WERI-Rb-1 (cell line): ENCODE results near the gene TEC.

Experiments used
- DNase-seq: peaks from one replicate; pipeline ENCODE4 v3.0.0-alpha.2; 2020
- H3K27ac ChIP-seq: fragments of 250-450 bp; sonication (Bioruptor Pico); 2 replicates; pipeline ENCODE4 v1.5.1; 2020; ENCODE audit warnings: mild to moderate bottlenecking, moderate library complexity
- H3K27me3 ChIP-seq: fragments of 250-450 bp; sonication (Bioruptor Pico); 2 replicates; pipeline ENCODE4 v1.5.1; 2021; ENCODE audit warnings: mild to moderate bottlenecking, low read depth, moderate library complexity; ENCODE audit not compliant: insufficient read depth, severe bottlenecking
- H3K36me3 ChIP-seq: fragments of 250-450 bp; sonication (Bioruptor Pico); 2 replicates; pipeline ENCODE4 v1.5.1; 2020; ENCODE audit warnings: mild to moderate bottlenecking, moderate library complexity
- H3K4me3 ChIP-seq: 2 replicates; pipeline ENCODE4 v1.5.1; 2011; ENCODE audit warnings: low read depth, mild to moderate bottlenecking, control low read depth, low read length
- H3K9me3 ChIP-seq: fragments of 250-450 bp; sonication (Bioruptor Pico); 2 replicates; pipeline ENCODE4 v1.5.1; 2021; ENCODE audit warnings: mild to moderate bottlenecking, moderate library complexity; ENCODE audit not compliant: severe bottlenecking
- CTCF ChIP-seq: IDR thresholded peaks from 2 replicates; pipeline ENCODE4 v1.5.1; 2011; ENCODE audit warnings: low read depth, mild to moderate bottlenecking, control low read depth, inconsistent platforms, low read length

Gene TEC

GRCh38 chr4:48090621-48091020, 179.0 kb downstream of the TEC start:
- TF ChIP-seq CTCF: no peak

GRCh38 chr4:48085821-48086589, 183.6 kb downstream of the TEC start:
- H3K4me3 ChIP-seq: no peak overlapping the region
- no peak for DNase-seq
- no peaks in the 10 kb centered on the region for H3K9me3 ChIP-seq
- no peaks in the 10 kb centered on the region for H3K36me3 ChIP-seq
- no peak for TF ChIP-seq CTCF
- H3K27ac ChIP-seq: no peak overlapping the region
- H3K27me3 ChIP-seq: no peaks in the 10 kb centered on the region

More at GRCh38 chr4:48090621-48091020, 179.0 kb downstream of the TEC start:
- H3K27me3 ChIP-seq: no peaks in the 10 kb centered on the region
- no peaks in the 10 kb centered on the region for H3K9me3 ChIP-seq
- DNase-seq: peak; percentile 23
- H3K4me3 ChIP-seq: no peak overlapping the region
- no peak overlapping the region for H3K27ac ChIP-seq
- no peaks in the 10 kb centered on the region for H3K36me3 ChIP-seq
